CD14-positive monocyte (primary cell): ENCODE data around the gene MYOCOS. TPM values are rescaled to one million over a fixed set of nuclear protein-coding genes. Genes with fewer than 3 reads are reported as not detected.

Experiments
- DNase-seq, 3 donors: peaks; one replicate each; pipeline ENCODE4 v3.0.0-alpha.2; 2011 to 2022
- H2AFZ ChIP-seq: 2 replicates; pipeline ENCODE4 v1.6.0; 2012; ENCODE audit warnings: mild to moderate bottlenecking, low read depth, low read length, inconsistent platforms; ENCODE audit not compliant: insufficient read depth, poor library complexity, severe bottlenecking
- H3K27ac ChIP-seq, 2 donors: 1 replicate in 1 of 2; 2 replicates in 1 of 2; pipeline ENCODE4 v1.5.1; 2012 to 2013; ENCODE audit warnings: low read length in 2 of 2, control low read depth in 1 of 2, inconsistent platforms in 1 of 2, low read depth in 1 of 2, mild to moderate bottlenecking in 1 of 2
- H3K27me3 ChIP-seq, 2 donors: one replicate each; pipeline versions ENCODE4 v1.6.0 to v1.6.1; 2011 to 2013; ENCODE audit warnings: low read length in 2 of 2; ENCODE audit not compliant: control insufficient read depth in 2 of 2, insufficient read depth in 2 of 2
- H3K36me3 ChIP-seq, 2 donors: replicated peaks in 1 of 2; 1 replicate in 1 of 2; 2 replicates in 1 of 2; pipeline versions ENCODE4 v1.5.1 to v1.6.1; 2012 to 2013; ENCODE audit warnings: low read length in 2 of 2, control low read depth in 1 of 2, inconsistent platforms in 1 of 2, mild to moderate bottlenecking in 1 of 2; ENCODE audit not compliant: insufficient read depth in 2 of 2, control insufficient read depth in 1 of 2
- H3K4me1 ChIP-seq, 2 donors: 1 replicate in 1 of 2; 2 replicates in 1 of 2; pipeline versions ENCODE4 v1.5.1 to v1.6.1; 2012 to 2013; ENCODE audit warnings: low read length in 2 of 2, control low read depth in 1 of 2, inconsistent platforms in 1 of 2, mild to moderate bottlenecking in 1 of 2, moderate library complexity in 1 of 2; ENCODE audit not compliant: insufficient read depth in 2 of 2, control insufficient read depth in 1 of 2
- H3K4me2 ChIP-seq: replicated peaks from 2 replicates; pipeline ENCODE3; 2012; ENCODE audit warnings: low read length, moderate library complexity, mild to moderate bottlenecking; ENCODE audit not compliant: poor library complexity, severe bottlenecking; ENCODE audit errors: extremely low read depth
- H3K4me3 ChIP-seq, 3 experiments: fragments of 200-600 bp in 1 of 3; sonication (generic) in 1 of 3; replicated peaks in 1 of 3; 1 replicate in 2 of 3; 2 replicates in 1 of 3; pipeline ENCODE4 v1.5.1; 2011 to 2013; ENCODE audit warnings: low read length in 3 of 3, mild to moderate bottlenecking in 3 of 3, control low read depth in 2 of 3, low read depth in 2 of 3, inconsistent platforms in 1 of 3, moderate library complexity in 1 of 3
- H3K79me2 ChIP-seq: 2 replicates; pipeline ENCODE4 v1.6.0; 2012; ENCODE audit warnings: mild to moderate bottlenecking, control low read depth, inconsistent platforms, low read length, moderate library complexity; ENCODE audit not compliant: insufficient read depth
- H3K9ac ChIP-seq: 2 replicates; pipeline ENCODE4 v1.6.0; 2017; ENCODE audit warnings: low read length, mild to moderate bottlenecking; ENCODE audit not compliant: insufficient read depth, poor library complexity, severe bottlenecking
- H3K9me3 ChIP-seq, 2 donors: replicated peaks in 1 of 2; 1 replicate in 1 of 2; 2 replicates in 1 of 2; pipeline versions ENCODE4 v1.5.1 to v1.6.1; 2012 to 2013; ENCODE audit warnings: low read length in 2 of 2, control low read depth in 1 of 2; ENCODE audit not compliant: control insufficient read depth in 1 of 2, insufficient read depth in 1 of 2
- H4K20me1 ChIP-seq: 2 replicates; pipeline ENCODE4 v1.6.0; 2012; ENCODE audit warnings: mild to moderate bottlenecking, low read length, control low read depth, moderate library complexity; ENCODE audit not compliant: insufficient read depth
- H3K27ac Mint-ChIP-seq, 7 donors: one replicate each; pipeline ENCODE4 v1.8.0; 2020; ENCODE audit warnings: mild to moderate bottlenecking in 7 of 7, mixed read lengths in 7 of 7, moderate library complexity in 6 of 7, inconsistent platforms in 2 of 7
- H3K27me3 Mint-ChIP-seq, 3 donors: one replicate each; pipeline ENCODE4 v1.8.0; 2021 to 2022; ENCODE audit warnings: low read depth in 3 of 3, mild to moderate bottlenecking in 3 of 3, mixed read lengths in 3 of 3, moderate library complexity in 3 of 3, inconsistent platforms in 1 of 3
- H3K36me3 Mint-ChIP-seq, 2 donors: one replicate each; pipeline ENCODE4 v1.8.0; 2020; ENCODE audit warnings: mixed read lengths in 2 of 2, inconsistent platforms in 1 of 2, mild to moderate bottlenecking in 1 of 2
- H3K4me1 Mint-ChIP-seq: one replicate; pipeline ENCODE4 v1.8.0; 2020; ENCODE audit warnings: mild to moderate bottlenecking, mixed read lengths
- H3K4me3 Mint-ChIP-seq, 2 donors: one replicate each; pipeline ENCODE4 v1.8.0; 2020; ENCODE audit warnings: mild to moderate bottlenecking in 2 of 2, mixed read lengths in 2 of 2, moderate library complexity in 1 of 2
- H3K9me3 Mint-ChIP-seq, 7 donors: one replicate each; pipeline ENCODE4 v1.8.0; 2020 to 2022; ENCODE audit warnings: mixed read lengths in 7 of 7, mild to moderate bottlenecking in 6 of 7, moderate library complexity in 6 of 7, inconsistent platforms in 2 of 7
- CTCF ChIP-seq: fragments of 200-600 bp; IDR thresholded peaks from one replicate; pipeline ENCODE4 v1.8.0; 2022; ENCODE audit warnings: antibody characterized with exemption, mild to moderate bottlenecking
- WGBS: methylation state at CpG from one replicate; pipeline ENCODE4 v1.1.5; 2013; ENCODE audit warnings: missing lambda C conversion rate; ENCODE audit not compliant: insufficient coverage; 5-methylcytosine and 5-hydroxymethylcytosine counted together
- intact Hi-C, 2 donors: fragments of 100-400 bp; cut with micrococcal nuclease; formaldehyde crosslinking; loops; one replicate each; pipeline versions ENCODE4 v1.15.0 to v1.15.1; 2023
- polyA plus RNA-seq, 3 donors: library from polyadenylated mRNA; depleted of rRNA in 1 of 3; unstranded in 2 of 3; stranded (reverse) in 1 of 3; fragments of 300-500 nt in 2 of 3; fragments of >200 nt in 1 of 3; fragmentation: Illumina TruSeq in 2 of 3; gene quantifications; 1 replicate in 2 of 3; 2 replicates in 1 of 3; pipeline ENCODE4 v1.2.3, GENCODE V29; 2012 to 2021

Gene MYOCOS
- polyA plus RNA-seq, 3 donors, result not detected

GRCh38 chr1:171616586-171616985, 5.5 kb upstream of the MYOCOS start:
- no peaks in the 10 kb centered on the region for H3K79me2 ChIP-seq
- H3K4me1 ChIP-seq, result no peaks in the 10 kb centered on the region
- Mint-ChIP-seq H3K4me1 (no peaks in the 10 kb centered on the region), H3K4me3 (no peak overlapping the region), H3K9me3 (peaks cover 0 to 3% (median 0%) of the 10 kb centered on the region in 7 donors), H3K27me3 (no peaks in the 10 kb centered on the region), H3K27ac (no peak overlapping the region), H3K36me3 (no peaks in the 10 kb centered on the region)
- H3K36me3 ChIP-seq, result no peaks in the 10 kb centered on the region
- H3K27me3 ChIP-seq, result no peaks in the 10 kb centered on the region
- no peak for DNase-seq
- H3K27ac ChIP-seq, result no peak overlapping the region
- H3K9ac ChIP-seq, result no peak overlapping the region
- H3K4me3 ChIP-seq, result no peak overlapping the region
- H2AFZ ChIP-seq, result no peak overlapping the region
- no peaks in the 10 kb centered on the region for H3K9me3 ChIP-seq
- intact Hi-C loops, result no loop called here
- no peak overlapping the region for H3K4me2 ChIP-seq
- H4K20me1 ChIP-seq, result no peaks in the 10 kb centered on the region
- WGBS, result 64% methylated on average over 1 of the region's 2 CpGs
- no peak for TF ChIP-seq CTCF

GRCh38 chr1:171623651-171624331, 1.7 kb downstream of the MYOCOS start:
- Histone ChIP-seq H3K27ac (no peak overlapping the region), H3K4me2 (no peak overlapping the region), H3K36me3 (no peaks in the 10 kb centered on the region), H3K4me1 (no peaks in the 10 kb centered on the region), H3K9ac (no peak overlapping the region), H3K27me3 (no peaks in the 10 kb centered on the region), H4K20me1 (no peaks in the 10 kb centered on the region), H3K9me3 (no peaks in the 10 kb centered on the region), H2AFZ (no peak overlapping the region), H3K4me3 (no peak overlapping the region), H3K79me2 (no peaks in the 10 kb centered on the region)
- Mint-ChIP-seq H3K4me3 (no peak overlapping the region), H3K27ac (peak overlapping the region in 2 of 7 donors; percentile 20 to 25), H3K36me3 (no peaks in the 10 kb centered on the region), H3K27me3 (peaks cover 0 to 5% (median 1%) of the 10 kb centered on the region in 3 donors), H3K9me3 (peaks cover 0 to 3% (median 0%) of the 10 kb centered on the region in 7 donors), H3K4me1 (no peaks in the 10 kb centered on the region)
- WGBS, result 100% methylated on average over 3 of the region's 9 CpGs
- DNase-seq, result no peak
- intact Hi-C loops, result no loop called here
- TF ChIP-seq CTCF, result no peak
